Retinal pigment epithelial cell (primary cell): ENCODE data around the gene VOPP1.

Source experiments
- DNase-seq: peaks from one replicate; pipeline ENCODE4 v3.0.0-alpha.2; 2010; ENCODE audit warnings: low read depth
- H3K4me3 ChIP-seq: 2 replicates; pipeline ENCODE4 v1.5.1; 2011; ENCODE audit warnings: mild to moderate bottlenecking, low read length, control low read depth, moderate library complexity
- TF ChIP-seq, protein P1 (sequence below): conservative IDR thresholded peaks from 2 replicates; pipeline ENCODE4 v1.5.1; 2011; ENCODE audit warnings: low read depth, low read length, control low read depth, inconsistent platforms

The VOPP1 gene

DNA sequence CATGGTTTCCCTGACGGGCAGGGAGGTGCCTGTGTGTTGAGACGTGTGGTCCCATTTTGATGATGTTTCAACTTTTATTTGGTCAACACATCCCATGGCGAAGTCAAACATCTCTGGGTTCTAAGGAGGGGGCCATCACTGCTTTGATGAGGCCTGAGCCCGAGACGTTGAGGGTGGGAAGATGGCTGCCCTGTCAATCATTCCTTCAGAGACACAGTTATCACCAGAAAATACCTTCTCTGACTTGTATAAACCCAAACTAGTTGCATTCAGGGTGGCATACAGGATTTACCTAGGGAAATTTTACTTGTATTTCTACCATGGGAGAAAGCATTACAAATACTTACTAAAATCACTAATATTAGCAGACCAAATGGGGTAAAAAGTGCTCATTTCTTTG, 64.6 kb downstream of the VOPP1 start:
- no peak for DNase-seq
- H3K4me3 ChIP-seq, result no peak overlapping the region
- TF ChIP-seq, protein P1, sequence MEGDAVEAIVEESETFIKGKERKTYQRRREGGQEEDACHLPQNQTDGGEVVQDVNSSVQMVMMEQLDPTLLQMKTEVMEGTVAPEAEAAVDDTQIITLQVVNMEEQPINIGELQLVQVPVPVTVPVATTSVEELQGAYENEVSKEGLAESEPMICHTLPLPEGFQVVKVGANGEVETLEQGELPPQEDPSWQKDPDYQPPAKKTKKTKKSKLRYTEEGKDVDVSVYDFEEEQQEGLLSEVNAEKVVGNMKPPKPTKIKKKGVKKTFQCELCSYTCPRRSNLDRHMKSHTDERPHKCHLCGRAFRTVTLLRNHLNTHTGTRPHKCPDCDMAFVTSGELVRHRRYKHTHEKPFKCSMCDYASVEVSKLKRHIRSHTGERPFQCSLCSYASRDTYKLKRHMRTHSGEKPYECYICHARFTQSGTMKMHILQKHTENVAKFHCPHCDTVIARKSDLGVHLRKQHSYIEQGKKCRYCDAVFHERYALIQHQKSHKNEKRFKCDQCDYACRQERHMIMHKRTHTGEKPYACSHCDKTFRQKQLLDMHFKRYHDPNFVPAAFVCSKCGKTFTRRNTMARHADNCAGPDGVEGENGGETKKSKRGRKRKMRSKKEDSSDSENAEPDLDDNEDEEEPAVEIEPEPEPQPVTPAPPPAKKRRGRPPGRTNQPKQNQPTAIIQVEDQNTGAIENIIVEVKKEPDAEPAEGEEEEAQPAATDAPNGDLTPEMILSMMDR, result no peak

DNA sequence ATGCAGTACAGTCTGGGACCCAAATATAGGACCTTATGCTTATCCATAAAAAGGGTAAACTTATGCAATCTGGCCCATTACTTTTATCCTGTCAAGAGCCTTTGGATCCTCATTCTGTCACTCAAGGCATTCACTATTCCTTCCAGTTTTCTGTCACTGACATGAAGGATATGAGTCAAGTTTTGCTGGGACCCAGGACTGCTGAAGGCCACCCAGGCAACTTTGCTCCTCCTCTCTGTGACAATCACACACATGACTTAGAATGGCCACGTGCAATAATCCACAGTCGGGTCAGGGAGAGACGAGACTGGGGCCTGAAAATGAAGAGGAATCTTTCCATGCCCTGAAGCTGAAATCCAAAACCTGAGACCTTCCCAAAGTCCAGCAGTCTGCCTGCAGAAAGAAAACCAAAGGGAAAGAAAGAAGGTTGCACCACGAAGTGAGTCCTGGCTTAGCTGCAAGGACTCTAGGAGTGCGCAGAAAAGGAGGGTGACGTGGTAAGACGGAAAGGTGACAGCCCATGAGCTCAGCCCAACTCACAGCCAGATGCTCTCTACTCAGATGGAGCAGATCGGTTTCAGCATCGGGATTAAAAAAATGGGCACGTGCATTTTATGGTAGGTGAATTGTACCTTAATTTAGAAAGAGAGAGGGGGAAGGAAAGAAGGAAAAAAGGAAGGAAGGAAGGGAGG, 67.2 kb downstream of the VOPP1 start:
- no peak overlapping the region for H3K4me3 ChIP-seq
- no peak for DNase-seq
- TF ChIP-seq, protein P1, result no peak

- DNase-seq, result no peak
- TF ChIP-seq, protein P1, result no peak
- H3K4me3 ChIP-seq, result no peak overlapping the region
Observed at GRCh38 chr7:55504093-55504859, 68.0 kb downstream of the VOPP1 start.

GRCh38 chr7:55502858-55503440, 69.4 kb downstream of the VOPP1 start:
- TF ChIP-seq, protein P1, result no peak
- no peak for DNase-seq
- H3K4me3 ChIP-seq, result no peak overlapping the region

GRCh38 chr7:55502124-55502857, 70.0 kb downstream of the VOPP1 start:
- DNase-seq, result no peak
- TF ChIP-seq, protein P1, result no peak
- H3K4me3 ChIP-seq, result no peak overlapping the region

DNA sequence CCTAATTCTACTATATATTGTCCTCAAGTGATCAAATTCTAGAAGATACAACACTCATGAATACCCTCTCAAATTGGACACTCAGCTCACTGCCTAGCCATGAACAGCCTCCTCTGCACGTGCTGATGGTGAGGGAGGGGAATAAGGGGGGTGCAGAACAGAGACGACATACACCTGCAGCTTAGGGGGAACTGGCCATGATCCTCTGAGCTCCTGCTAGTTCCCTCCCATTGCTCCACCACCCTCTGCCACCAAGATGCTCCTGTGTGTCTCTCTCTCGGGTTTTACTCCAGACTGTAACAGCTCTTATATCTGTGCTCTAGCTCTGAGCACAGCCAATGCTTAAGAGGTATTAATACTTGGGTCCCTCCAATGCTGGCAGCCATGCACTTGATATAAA, 70.7 kb downstream of the VOPP1 start:
- no peak overlapping the region for H3K4me3 ChIP-seq
- DNase-seq, result no peak
- TF ChIP-seq, protein P1, result no peak
